Panc1 (cell line): ENCODE results near the gene TMEM121B. TPM values are rescaled to one million over a fixed set of nuclear protein-coding genes. Genes with fewer than 3 reads are reported as not detected.

ENCODE experiments used
- ATAC-seq: fragments of 200-7000 bp; cut with Tn5 transposase; 2 replicates; pipeline ENCODE4 v1.9.1; 2020; ENCODE audit warnings: mild to moderate bottlenecking, moderate library complexity
- BruUV-seq: library from RNA; stranded (reverse); fragments of 400-500 nt; replicated peaks from 2 replicates; lab custom pipeline; 2021; lab: Mats Ljungman, UMichigan
- CTCF ChIA-PET: fragments of 300-600 bp; sonication (Branson Sonifier 250); formaldehyde crosslinking; loops from one replicate; lab custom pipeline; 2022; ENCODE audit warnings: antibody characterized with exemption; lab: Charles Lee
- POLR2A ChIA-PET: fragments of 300-600 bp; sonication (Branson Sonifier 250); formaldehyde crosslinking; loops from one replicate; lab custom pipeline; 2022; ENCODE audit warnings: antibody characterized with exemption; lab: Charles Lee
- DNase-seq: peaks from one replicate; pipeline ENCODE4 v3.0.0-alpha.2; 2010; ENCODE audit warnings: low read depth, low spot score
- H3K27ac ChIP-seq: 2 replicates; pipeline ENCODE4 v1.5.1; 2011; ENCODE audit warnings: mild to moderate bottlenecking, low read length, inconsistent platforms
- H3K27me3 ChIP-seq: fragments of 200-500 bp; sonication (Bioruptor generic); 2 replicates; pipeline ENCODE4 v1.6.0; 2014; ENCODE audit warnings: low read length, inconsistent platforms; ENCODE audit not compliant: control insufficient read depth, insufficient read depth
- H3K36me3 ChIP-seq: fragments of 200-500 bp; sonication (Bioruptor generic); 2 replicates; pipeline ENCODE4 v1.5.1; 2014; ENCODE audit warnings: inconsistent platforms, mild to moderate bottlenecking, low read length, moderate library complexity; ENCODE audit not compliant: control insufficient read depth, insufficient read depth
- H3K4me1 ChIP-seq: 2 replicates; pipeline ENCODE4 v1.5.1; 2011; ENCODE audit warnings: inconsistent platforms, mild to moderate bottlenecking, low read length, moderate library complexity; ENCODE audit not compliant: control insufficient read depth, insufficient read depth
- H3K4me3 ChIP-seq, 2 experiments: 2 replicates each; pipeline ENCODE4 v1.5.1; 2011 to 2012; ENCODE audit warnings: low read depth in 2 of 2, low read length in 2 of 2, mild to moderate bottlenecking in 2 of 2, inconsistent platforms in 1 of 2, moderate library complexity in 1 of 2
- H3K9me3 ChIP-seq: fragments of 200-500 bp; sonication (Bioruptor generic); 2 replicates; pipeline ENCODE4 v1.5.1; 2014; ENCODE audit warnings: low read depth, mild to moderate bottlenecking, inconsistent platforms, low read length, moderate library complexity; ENCODE audit not compliant: control insufficient read depth, insufficient read depth
- CTCF ChIP-seq: fragments of 450-650 bp; IDR thresholded peaks from 2 replicates; pipeline ENCODE4 v1.5.1; 2017; ENCODE audit warnings: mild to moderate bottlenecking
- POLR2AphosphoS5 ChIP-seq: IDR thresholded peaks from 2 replicates; pipeline ENCODE4 v1.6.1; 2012; ENCODE audit warnings: mild to moderate bottlenecking, low read depth, low read length, moderate library complexity
- REST ChIP-seq, 2 experiments: IDR thresholded peaks; 2 replicates each; pipeline ENCODE4 v1.6.1; 2011 to 2012; ENCODE audit warnings: low read depth in 2 of 2, control low read depth in 1 of 2, low read length in 1 of 2, mild to moderate bottlenecking in 1 of 2, moderate library complexity in 1 of 2; ENCODE audit not compliant: insufficient read depth in 1 of 2
- SIN3A ChIP-seq: IDR thresholded peaks from 2 replicates; pipeline ENCODE4 v1.6.1; 2012; ENCODE audit warnings: low read depth, mild to moderate bottlenecking, low read length, moderate library complexity, borderline replicate concordance; ENCODE audit not compliant: insufficient read depth
- TCF7L2 ChIP-seq: IDR thresholded peaks from 2 replicates; pipeline ENCODE4 v1.6.1; 2011; ENCODE audit warnings: mild to moderate bottlenecking, low read depth, low read length, inconsistent platforms
- in situ Hi-C: cut with HindIII; loops from 2 replicates; pipeline ENCODE4 v1.10.0; 2016; ENCODE audit warnings: low sequenced_read_pairs, low pct_unique_long_range_greater_than_20kb
- intact Hi-C: fragments of 100-400 bp; cut with micrococcal nuclease; formaldehyde crosslinking; loops from one replicate; pipeline ENCODE4 v1.10.0; 2022; ENCODE audit not compliant: unreplicated experiment
- total RNA-seq: library from RNA; stranded (reverse); gene quantifications from one replicate; pipeline ENCODE4 v1.2.1, GENCODE V29; 2021; ENCODE audit not compliant: unreplicated experiment

The TMEM121B gene
- total RNA-seq, 1 experiment from 2014 or later, result 0.44 TPM

GRCh38 chr22:17155941-17156340 lies 34.8 kb upstream of the TMEM121B start:
- ATAC-seq, result no peak
- intact Hi-C loops, result no loop called here
- no peak for DNase-seq
- no peak overlapping the region for H3K4me3 ChIP-seq
- H3K27ac ChIP-seq, result no peak overlapping the region
- in situ Hi-C loops, result no loop called here
- ChIA-PET CTCF (no interaction called here), POLR2A (no interaction called here)
- no peak for TF ChIP-seq POLR2AphosphoS5
- TF ChIP-seq TCF7L2, result no peak
- no peak for TF ChIP-seq REST (IDR thresholded peaks at IDR 0.05; ENCODE audit: insufficient read depth in 1 of 2, low read depth in 2 of 2, low read length in 1 of 2)
- no peak for TF ChIP-seq SIN3A
- no peak for TF ChIP-seq CTCF
- no peaks in the 10 kb centered on the region; the same call in 1 of the 2 replicates for H3K36me3 ChIP-seq
- no TSS peak for BruUV-seq
- no peaks in the 10 kb centered on the region for H3K9me3 ChIP-seq
- H3K4me1 ChIP-seq, result peaks cover 9% of the 10 kb centered on the region
- H3K27me3 ChIP-seq, result no peaks in the 10 kb centered on the region

GRCh38 chr22:17152971-17153370 lies 31.8 kb upstream of the TMEM121B start:
- no TSS peak for BruUV-seq
- Histone ChIP-seq H3K36me3 (peaks cover 2% of the 10 kb centered on the region; the same call in 1 of the 2 replicates), H3K27me3 (no peaks in the 10 kb centered on the region), H3K4me3 (no peak overlapping the region), H3K27ac (no peak overlapping the region), H3K9me3 (no peaks in the 10 kb centered on the region), H3K4me1 (peaks cover 8% of the 10 kb centered on the region)
- DNase-seq (no peak), ATAC-seq (no peak)
- in situ Hi-C loops, result no loop called here
- CTCF ChIA-PET, result interaction anchor here (0.7 kb wide), 1 partner anchor 236 kb away, joined by 3 read pairs; no protein-coding TSS in a partner anchor
- TF ChIP-seq REST (IDR thresholded peaks at IDR 0.05; ENCODE audit: insufficient read depth in 1 of 2, low read depth in 2 of 2, low read length in 1 of 2), result no peak
- no peak for TF ChIP-seq CTCF
- TF ChIP-seq SIN3A, result no peak
- TF ChIP-seq POLR2AphosphoS5, result no peak
- no peak for TF ChIP-seq TCF7L2
- intact Hi-C loops, result no loop called here
- POLR2A ChIA-PET, result no interaction called here
